CD14-positive monocyte (primary cell): ENCODE results near the gene PMM2. TPM values are rescaled to one million over a fixed set of nuclear protein-coding genes. Genes with fewer than 3 reads are reported as not detected.
"Not testable (repeated sequence)": the region's sequence is repeated elsewhere in the genome, so short reads cannot be mapped to it uniquely, and the experiment has no call there.

Experiments
- DNase-seq, 3 donors: peaks; one replicate each; pipeline ENCODE4 v3.0.0-alpha.2; 2011 to 2022
- H2AFZ ChIP-seq: 2 replicates; pipeline ENCODE4 v1.6.0; 2012; ENCODE audit warnings: mild to moderate bottlenecking, low read depth, low read length, inconsistent platforms; ENCODE audit not compliant: insufficient read depth, poor library complexity, severe bottlenecking
- H3K27ac ChIP-seq, 2 donors: 1 replicate in 1 of 2; 2 replicates in 1 of 2; pipeline ENCODE4 v1.5.1; 2012 to 2013; ENCODE audit warnings: low read length in 2 of 2, control low read depth in 1 of 2, inconsistent platforms in 1 of 2, low read depth in 1 of 2, mild to moderate bottlenecking in 1 of 2
- H3K27me3 ChIP-seq, 2 donors: one replicate each; pipeline versions ENCODE4 v1.6.0 to v1.6.1; 2011 to 2013; ENCODE audit warnings: low read length in 2 of 2; ENCODE audit not compliant: control insufficient read depth in 2 of 2, insufficient read depth in 2 of 2
- H3K36me3 ChIP-seq, 2 donors: replicated peaks in 1 of 2; 1 replicate in 1 of 2; 2 replicates in 1 of 2; pipeline versions ENCODE4 v1.5.1 to v1.6.1; 2012 to 2013; ENCODE audit warnings: low read length in 2 of 2, control low read depth in 1 of 2, inconsistent platforms in 1 of 2, mild to moderate bottlenecking in 1 of 2; ENCODE audit not compliant: insufficient read depth in 2 of 2, control insufficient read depth in 1 of 2
- H3K4me1 ChIP-seq, 2 donors: 1 replicate in 1 of 2; 2 replicates in 1 of 2; pipeline versions ENCODE4 v1.5.1 to v1.6.1; 2012 to 2013; ENCODE audit warnings: low read length in 2 of 2, control low read depth in 1 of 2, inconsistent platforms in 1 of 2, mild to moderate bottlenecking in 1 of 2, moderate library complexity in 1 of 2; ENCODE audit not compliant: insufficient read depth in 2 of 2, control insufficient read depth in 1 of 2
- H3K4me2 ChIP-seq: replicated peaks from 2 replicates; pipeline ENCODE3; 2012; ENCODE audit warnings: low read length, moderate library complexity, mild to moderate bottlenecking; ENCODE audit not compliant: poor library complexity, severe bottlenecking; ENCODE audit errors: extremely low read depth
- H3K4me3 ChIP-seq, 3 experiments: fragments of 200-600 bp in 1 of 3; sonication (generic) in 1 of 3; replicated peaks in 1 of 3; 1 replicate in 2 of 3; 2 replicates in 1 of 3; pipeline ENCODE4 v1.5.1; 2011 to 2013; ENCODE audit warnings: low read length in 3 of 3, mild to moderate bottlenecking in 3 of 3, control low read depth in 2 of 3, low read depth in 2 of 3, inconsistent platforms in 1 of 3, moderate library complexity in 1 of 3
- H3K79me2 ChIP-seq: 2 replicates; pipeline ENCODE4 v1.6.0; 2012; ENCODE audit warnings: mild to moderate bottlenecking, control low read depth, inconsistent platforms, low read length, moderate library complexity; ENCODE audit not compliant: insufficient read depth
- H3K9ac ChIP-seq: 2 replicates; pipeline ENCODE4 v1.6.0; 2017; ENCODE audit warnings: low read length, mild to moderate bottlenecking; ENCODE audit not compliant: insufficient read depth, poor library complexity, severe bottlenecking
- H3K9me3 ChIP-seq, 2 donors: replicated peaks in 1 of 2; 1 replicate in 1 of 2; 2 replicates in 1 of 2; pipeline versions ENCODE4 v1.5.1 to v1.6.1; 2012 to 2013; ENCODE audit warnings: low read length in 2 of 2, control low read depth in 1 of 2; ENCODE audit not compliant: control insufficient read depth in 1 of 2, insufficient read depth in 1 of 2
- H4K20me1 ChIP-seq: 2 replicates; pipeline ENCODE4 v1.6.0; 2012; ENCODE audit warnings: mild to moderate bottlenecking, low read length, control low read depth, moderate library complexity; ENCODE audit not compliant: insufficient read depth
- H3K27ac Mint-ChIP-seq, 7 donors: one replicate each; pipeline ENCODE4 v1.8.0; 2020; ENCODE audit warnings: mild to moderate bottlenecking in 7 of 7, mixed read lengths in 7 of 7, moderate library complexity in 6 of 7, inconsistent platforms in 2 of 7
- H3K27me3 Mint-ChIP-seq, 3 donors: one replicate each; pipeline ENCODE4 v1.8.0; 2021 to 2022; ENCODE audit warnings: low read depth in 3 of 3, mild to moderate bottlenecking in 3 of 3, mixed read lengths in 3 of 3, moderate library complexity in 3 of 3, inconsistent platforms in 1 of 3
- H3K36me3 Mint-ChIP-seq, 2 donors: one replicate each; pipeline ENCODE4 v1.8.0; 2020; ENCODE audit warnings: mixed read lengths in 2 of 2, inconsistent platforms in 1 of 2, mild to moderate bottlenecking in 1 of 2
- H3K4me1 Mint-ChIP-seq: one replicate; pipeline ENCODE4 v1.8.0; 2020; ENCODE audit warnings: mild to moderate bottlenecking, mixed read lengths
- H3K4me3 Mint-ChIP-seq, 2 donors: one replicate each; pipeline ENCODE4 v1.8.0; 2020; ENCODE audit warnings: mild to moderate bottlenecking in 2 of 2, mixed read lengths in 2 of 2, moderate library complexity in 1 of 2
- H3K9me3 Mint-ChIP-seq, 7 donors: one replicate each; pipeline ENCODE4 v1.8.0; 2020 to 2022; ENCODE audit warnings: mixed read lengths in 7 of 7, mild to moderate bottlenecking in 6 of 7, moderate library complexity in 6 of 7, inconsistent platforms in 2 of 7
- CTCF ChIP-seq: fragments of 200-600 bp; IDR thresholded peaks from one replicate; pipeline ENCODE4 v1.8.0; 2022; ENCODE audit warnings: antibody characterized with exemption, mild to moderate bottlenecking
- whole genome bisulfite sequencing: methylation state at CpG from one replicate; pipeline ENCODE4 v1.1.5; 2013; ENCODE audit warnings: missing lambda C conversion rate; ENCODE audit not compliant: insufficient coverage; 5-methylcytosine and 5-hydroxymethylcytosine counted together
- intact Hi-C, 2 donors: fragments of 100-400 bp; cut with micrococcal nuclease; formaldehyde crosslinking; loops; one replicate each; pipeline versions ENCODE4 v1.15.0 to v1.15.1; 2023
- polyA minus RNA-seq: library from RNA; depleted of rRNA, polyadenylated mRNA; stranded (reverse); fragments of >200 nt; gene quantifications from 2 replicates; pipeline ENCODE4 v1.2.3, GENCODE V29; 2012
- polyA plus RNA-seq, 3 donors: library from polyadenylated mRNA; depleted of rRNA in 1 of 3; unstranded in 2 of 3; stranded (reverse) in 1 of 3; fragments of 300-500 nt in 2 of 3; fragments of >200 nt in 1 of 3; fragmentation: Illumina TruSeq in 2 of 3; gene quantifications; 1 replicate in 2 of 3; 2 replicates in 1 of 3; pipeline ENCODE4 v1.2.3, GENCODE V29; 2012 to 2021
- total RNA-seq, 12 experiments: library from RNA in 1 of 12; stranded (reverse) in 1 of 12; fragments of 120-200 nt in 1 of 12; gene quantifications; one replicate each; pipeline ENCODE4 v1.2.4 and lab custom pipeline; 2013 to 2026; ENCODE audit warnings: mixed read lengths in 6 of 12, inconsistent platforms in 1 of 12

Gene PMM2
- total RNA-seq (2013), result 46.9 TPM
- polyA plus RNA-seq (10 to 100 TPM; 15.2 to 22.9 (median 17.8) TPM), polyA minus RNA-seq (10.4 and 22.1 TPM in 2 replicates), total RNA-seq (lab: John Stamatoyannopoulos, UW) (9.2 to 36.4 (median 21.0) reads per million in 11 experiments)

GRCh38 chr16:8797364-8798173 lies at the start of gene PMM2, which contains the start of gene TMEM186:
PMM2 (plus strand) TSS chr16:8797839; CDS start chr16:8797883, 44 bp downstream.
TMEM186 (minus strand) TSS chr16:8797639; CDS start chr16:8797614, 25 bp downstream.
- Histone ChIP-seq H3K27me3 (no peaks in the 10 kb centered on the region), H3K27ac (peak within 1 kb of the TSS; percentile 21 to 89), H3K9me3 (no peaks in the 10 kb centered on the region), H3K4me3 (peak within 1 kb of the TSS; percentile 65 to 91 (median 71)), H2AFZ (peak within 1 kb of the TSS; percentile 95), H3K9ac (peak within 1 kb of the TSS; percentile 86), H3K79me2 (peaks cover 74% of the 10 kb centered on the region), H4K20me1 (peaks cover 26% of the 10 kb centered on the region), H3K4me1 (peaks cover 29 to 37% of the 10 kb centered on the region in 2 donors), H3K4me2 (peak within 1 kb of the TSS; percentile 83), H3K36me3 (peaks cover 14 to 36% of the 10 kb centered on the region in 2 donors)
- peaks cover 31% of the 10 kb centered on the region for H3K4me1 Mint-ChIP-seq
- H3K4me3 Mint-ChIP-seq, result peak within 1 kb of the TSS; percentile 96 to 98
- intact Hi-C loops, result loop anchor here in 1 of 2 donors (5.0 to 10.0 kb wide), 3 partner anchors 70 to 165 kb away; partner anchors contain the start of genes ABAT and CARHSP1
- H3K36me3 Mint-ChIP-seq, result peaks cover 17 to 28% of the 10 kb centered on the region in 2 donors
- peaks cover 0 to 3% (median 0%) of the 10 kb centered on the region in 3 donors for H3K27me3 Mint-ChIP-seq
- under 1% methylated on average over 60 of the region's 61 CpGs for WGBS
- peak; percentile 93 to 96 (median 94) for DNase-seq
- peak within 1 kb of the TSS; percentile 81 to 98 (median 90) for H3K27ac Mint-ChIP-seq
- no peaks in the 10 kb centered on the region for H3K9me3 Mint-ChIP-seq
- no peak for TF ChIP-seq CTCF

- H4K20me1 ChIP-seq, H3K27me3 Mint-ChIP-seq, H3K4me2 ChIP-seq, H3K9me3 ChIP-seq, H3K27me3 ChIP-seq, H3K4me3 ChIP-seq, H3K9ac ChIP-seq, H3K4me3 Mint-ChIP-seq, H3K4me1 Mint-ChIP-seq, H3K4me1 ChIP-seq, H3K79me2 ChIP-seq, intact Hi-C loops, H2AFZ ChIP-seq: not testable (repeated sequence)
- peaks cover 18 to 45% of the 10 kb centered on the region in 2 donors for H3K36me3 ChIP-seq
- Mint-ChIP-seq H3K9me3 (peaks cover 6 to 21% (median 12%) of the 10 kb centered on the region in 7 donors), H3K27ac (peak overlapping the region; percentile 30 to 87 (median 71)), H3K36me3 (peaks cover 47 to 60% of the 10 kb centered on the region in 2 donors)
- peak overlapping the region in 1 of 2 donors; percentile 50 for H3K27ac ChIP-seq
- peak; percentile 21 to 37 (median 33) for DNase-seq
- no CpG with 5 or more reads among the region's 9 CpGs for WGBS
These were observed 48.7 kb upstream of the PMM2 start for GRCh38 chr16:8748944-8749343.
